HG03342 (cell line): ENCODE results near the gene C9orf50.
"Not testable (repeated sequence)": the region's sequence is repeated elsewhere in the genome, so short reads cannot be mapped to it uniquely, and the experiment has no call there.

Experiments
- ATAC-seq: cut with Tn5 transposase; IDR thresholded peaks from one replicate; pipeline ENCODE4 v1.9.1; 2021; ENCODE audit warnings: mild to moderate bottlenecking, moderate library complexity; ENCODE audit not compliant: unreplicated experiment

C9orf50 gene, protein sequence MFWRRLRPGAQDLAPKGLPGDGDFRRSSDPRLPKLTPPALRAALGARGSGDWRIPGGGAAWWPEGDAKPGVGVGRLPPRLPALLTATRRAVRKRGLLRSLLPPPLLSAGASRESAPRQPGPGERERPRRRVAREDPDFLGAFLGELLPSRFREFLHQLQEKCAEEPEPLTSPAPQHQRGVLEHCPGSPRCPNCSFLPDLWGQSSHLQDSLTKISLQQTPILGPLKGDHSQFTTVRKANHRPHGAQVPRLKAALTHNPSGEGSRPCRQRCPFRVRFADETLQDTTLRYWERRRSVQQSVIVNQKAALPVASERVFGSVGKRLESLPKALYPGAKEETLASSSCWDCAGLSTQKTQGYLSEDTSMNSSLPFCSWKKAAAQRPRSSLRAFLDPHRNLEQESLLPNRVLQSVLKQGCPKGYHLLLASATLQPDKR

DNA sequence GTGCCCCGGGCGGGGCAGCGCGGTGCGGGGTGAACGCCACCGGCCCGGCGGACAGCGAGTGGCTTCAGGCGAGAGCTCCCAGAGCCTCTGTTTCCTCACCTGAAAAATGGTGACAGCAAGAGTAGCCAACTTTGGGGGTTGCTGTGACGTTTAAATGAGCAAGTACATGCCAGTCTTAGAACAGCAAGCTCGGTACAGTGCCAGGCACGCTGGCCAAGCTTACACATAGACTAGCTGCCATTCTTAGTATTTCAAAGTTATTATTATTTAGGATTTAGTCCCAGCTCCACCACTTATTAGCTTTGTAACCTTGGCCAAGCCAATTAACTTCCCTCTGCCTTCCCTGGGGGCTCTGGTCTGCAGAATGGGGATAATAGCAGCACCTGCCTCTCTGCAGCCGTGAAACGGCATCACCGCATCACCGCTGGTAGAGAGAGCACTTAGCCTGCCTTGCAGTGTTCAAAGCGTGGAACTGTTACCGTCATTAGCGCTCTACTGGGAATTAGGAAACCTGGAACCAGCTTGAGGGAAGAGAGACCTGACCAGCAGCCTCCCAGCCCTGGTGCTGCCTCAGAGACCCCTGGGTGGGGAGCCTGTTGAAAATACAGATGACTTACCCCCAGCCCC is at the start of gene C9orf50:
TSS of gene C9orf50 (minus strand) at position 433 of the 627 bp plus-strand sequence. CDS start 527 bp downstream, outside the sequence.
- no peak for ATAC-seq

DNA sequence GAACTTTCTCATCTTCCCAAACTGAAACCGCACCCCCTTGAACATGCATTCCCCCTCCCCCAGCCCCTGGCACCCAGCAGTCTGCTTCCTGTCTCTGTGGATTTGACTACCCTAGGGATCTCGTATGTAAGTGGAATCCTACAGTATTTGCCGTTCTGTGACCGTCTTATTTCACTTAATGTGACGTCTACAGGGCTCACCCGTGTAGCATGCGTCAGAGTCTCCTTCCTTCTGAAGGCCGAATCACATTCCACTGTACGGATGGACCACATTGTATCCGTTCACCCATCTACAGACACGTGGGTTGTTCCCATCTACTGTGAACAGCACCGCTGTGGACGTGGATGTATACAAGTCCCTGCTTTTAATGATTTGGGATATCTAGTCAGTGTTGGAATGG is 49.0 kb upstream of the C9orf50 start:
- no peak for ATAC-seq

DNA sequence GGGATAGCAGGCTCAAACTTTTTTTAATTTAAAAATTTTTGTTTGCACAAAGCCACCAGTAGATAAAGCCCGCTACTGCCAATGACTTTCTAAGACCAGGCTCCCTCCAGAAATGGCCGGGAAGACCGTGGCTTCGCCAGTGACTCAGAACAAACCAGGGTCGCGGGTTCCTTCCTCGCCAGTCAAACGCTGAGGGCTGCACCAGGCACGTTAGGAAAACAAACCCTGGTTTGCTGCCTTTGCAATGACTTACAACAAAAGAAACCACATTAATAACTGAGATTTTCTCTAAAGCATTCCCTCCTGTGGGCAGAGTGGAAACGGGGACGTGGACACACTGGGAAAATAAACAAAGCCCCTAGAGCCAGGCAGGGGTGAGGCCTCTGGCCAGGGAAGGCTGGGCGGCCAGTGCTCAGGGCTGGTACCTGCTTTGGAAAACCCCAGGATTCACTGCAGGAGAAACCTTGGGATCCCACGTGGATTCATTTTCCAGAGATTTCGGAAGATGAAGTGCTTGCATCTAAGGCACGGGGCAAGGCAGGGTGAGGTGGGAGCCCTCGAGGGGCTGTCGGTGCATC is 48.3 kb upstream of the C9orf50 start:
- ATAC-seq: no peak

DNA sequence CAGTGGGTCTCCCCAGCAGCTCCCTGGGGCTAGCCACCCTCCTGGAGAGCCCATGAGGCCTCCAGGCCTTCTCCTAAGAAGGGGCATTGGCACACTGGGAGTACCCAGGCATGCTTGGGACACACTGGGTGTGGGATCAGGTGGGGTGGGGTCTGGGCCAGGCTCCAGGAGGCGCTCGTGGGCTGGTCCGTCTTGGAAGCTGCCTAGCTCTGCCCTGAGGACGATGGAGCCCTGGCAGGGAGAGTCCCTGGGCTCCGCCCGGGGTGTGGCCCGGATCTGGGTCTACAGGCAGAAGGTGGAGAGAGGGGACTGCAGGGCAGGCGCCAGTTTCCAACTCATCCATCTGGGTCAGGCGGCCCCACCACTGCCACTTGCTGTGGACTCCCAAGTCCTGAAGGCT is 46.9 kb upstream of the C9orf50 start:
- no peak for ATAC-seq

DNA sequence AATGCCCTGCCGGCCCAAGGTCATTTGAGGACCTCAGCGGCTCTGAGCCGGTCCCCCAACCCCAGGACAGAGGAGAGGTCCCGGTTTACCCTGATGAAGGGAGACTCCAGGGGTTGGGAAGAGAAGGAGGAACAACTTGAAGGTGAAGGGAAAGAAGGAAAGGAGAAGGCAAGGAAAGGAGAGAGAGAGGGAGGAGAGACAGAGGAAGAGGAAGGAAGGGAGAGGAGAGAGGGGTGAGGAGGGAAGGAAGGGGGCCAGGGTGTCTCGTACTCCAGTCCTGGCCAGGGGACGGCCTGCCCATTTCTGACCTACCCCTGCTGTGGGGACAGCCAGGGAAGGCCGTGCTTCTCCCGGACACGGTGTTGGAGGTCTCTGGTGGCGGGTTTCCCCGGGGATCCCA is 46.5 kb upstream of the C9orf50 start:
- no peak for ATAC-seq

DNA sequence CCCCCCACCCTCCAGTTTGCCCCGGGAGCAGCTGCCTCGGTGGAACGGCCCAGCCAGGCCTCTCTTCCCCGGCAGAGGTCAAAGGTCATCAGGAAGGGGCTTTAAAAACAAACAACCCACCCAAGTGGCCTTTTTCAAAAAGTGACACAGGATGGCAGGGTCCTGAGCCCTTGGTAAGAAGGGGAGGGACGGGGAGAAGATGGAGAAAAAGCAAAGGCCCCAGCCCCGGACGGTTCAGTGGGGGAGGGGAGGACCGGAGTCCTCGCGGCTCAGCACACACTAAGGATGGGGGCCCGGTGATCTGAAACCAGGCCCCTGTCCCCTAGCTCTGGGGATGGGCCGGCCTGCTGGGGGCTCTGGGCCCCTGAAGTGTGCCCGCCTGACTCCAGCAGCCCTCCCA is 45.7 kb upstream of the C9orf50 start:
- ATAC-seq: no peak

DNA sequence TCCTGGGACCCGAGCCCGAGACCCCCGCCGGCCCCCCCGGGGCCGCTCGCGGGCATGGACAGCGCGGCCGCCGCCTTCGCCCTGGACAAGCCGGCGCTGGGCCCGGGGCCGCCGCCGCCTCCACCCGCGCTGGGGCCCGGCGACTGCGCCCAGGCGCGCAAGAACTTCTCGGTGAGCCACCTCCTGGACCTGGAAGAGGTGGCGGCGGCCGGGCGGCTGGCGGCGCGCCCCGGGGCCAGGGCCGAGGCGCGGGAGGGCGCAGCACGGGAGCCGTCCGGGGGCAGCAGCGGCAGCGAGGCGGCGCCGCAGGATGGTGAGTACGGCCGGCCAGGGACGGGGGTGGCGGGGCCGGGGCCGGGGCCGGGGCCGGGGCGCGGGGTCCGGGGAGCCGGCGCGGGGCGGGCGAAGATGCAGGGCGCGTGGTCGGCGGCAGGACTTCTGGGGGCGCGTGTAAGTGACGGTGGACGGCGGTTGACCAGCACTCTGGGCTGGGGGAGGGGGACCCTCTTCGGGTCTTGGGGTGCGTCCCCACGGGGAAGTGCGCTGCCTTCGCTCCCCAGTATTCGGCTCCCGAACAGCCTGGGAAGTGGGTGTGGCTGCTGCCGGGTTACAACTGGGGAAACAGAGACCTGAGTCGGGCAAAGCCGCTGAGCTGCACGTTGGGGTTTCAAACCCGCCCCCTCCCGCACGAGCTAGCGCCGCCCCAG is 45.1 kb upstream of the C9orf50 start:
- ATAC-seq: no peak

DNA sequence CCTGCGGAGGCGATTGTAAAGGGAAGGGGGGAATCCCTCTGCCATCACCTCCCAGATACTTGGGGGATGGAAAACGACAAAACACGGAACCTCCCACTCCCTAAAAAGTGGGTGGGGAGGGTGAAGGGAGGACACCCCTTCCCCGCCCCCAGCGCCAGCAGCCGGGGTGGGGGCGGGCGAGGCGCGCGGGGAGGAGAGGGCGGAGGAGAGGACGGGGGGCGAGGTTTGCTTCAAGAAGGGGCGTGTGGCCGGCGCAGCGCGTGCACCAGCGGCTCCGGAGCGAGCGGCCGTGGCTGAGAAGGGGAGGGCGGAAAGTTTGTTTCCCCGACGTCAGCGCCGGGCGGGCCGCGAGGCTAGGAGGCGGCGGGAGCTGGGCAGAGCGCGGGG is 44.5 kb upstream of the C9orf50 start, which contains the start of gene PRRX2:
TSS of gene PRRX2 (plus strand) at position 259 of the 387 bp plus-strand sequence. CDS start 221 bp downstream, outside the sequence.
- ATAC-seq: no peak

DNA sequence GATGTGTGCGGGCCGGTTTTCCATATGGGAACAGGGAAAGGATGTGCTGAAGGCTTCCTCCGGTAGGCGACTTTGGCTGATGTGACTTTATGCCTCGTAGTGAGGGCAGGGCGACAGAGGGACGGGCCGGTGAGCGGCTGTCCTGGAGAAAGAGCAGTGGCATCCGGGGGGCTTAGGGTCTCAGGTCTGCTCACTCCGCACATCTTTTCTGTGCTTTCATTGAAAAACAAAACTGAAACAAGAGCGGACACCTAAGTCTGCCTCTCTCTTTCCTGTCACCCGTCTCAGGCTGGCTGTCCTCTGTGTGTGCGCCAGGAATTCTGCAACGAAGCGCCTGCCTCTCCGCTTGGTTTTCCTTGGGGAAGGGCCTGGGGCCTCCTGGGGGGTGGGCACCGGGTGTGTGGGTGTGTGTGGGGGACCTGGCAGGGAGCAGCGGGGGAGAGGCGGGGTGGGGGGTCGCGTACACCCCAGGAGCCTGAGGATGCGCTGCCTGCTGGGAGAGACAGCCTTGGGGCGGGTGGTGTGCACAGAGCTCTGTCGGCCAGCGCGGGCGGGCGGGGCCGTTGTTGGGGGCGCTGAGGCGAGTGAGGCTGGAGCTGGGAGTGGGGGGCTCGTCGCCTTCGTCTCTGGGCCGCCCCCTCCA is 44.0 kb upstream of the C9orf50 start:
- ATAC-seq: no peak

DNA sequence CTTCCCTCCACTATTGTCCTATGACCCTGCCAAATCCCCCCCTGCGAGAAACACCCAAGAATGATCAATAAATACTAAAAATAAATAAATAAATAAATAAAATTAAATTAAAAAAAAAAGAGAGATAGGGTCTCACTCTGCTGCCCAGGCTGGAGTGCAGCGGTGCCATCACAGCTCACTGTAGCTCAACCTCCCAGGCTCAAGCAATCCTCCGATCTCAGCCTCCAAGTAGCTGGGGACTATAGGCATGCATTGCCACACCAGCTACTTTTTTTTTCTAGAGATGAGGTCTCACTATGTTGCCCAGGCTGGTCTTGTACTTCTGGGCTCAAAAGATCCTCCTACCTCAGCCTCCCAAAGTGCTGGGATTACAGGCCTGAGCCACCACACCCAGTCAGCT is 41.3 kb upstream of the C9orf50 start:
- not testable (repeated sequence) for ATAC-seq

DNA sequence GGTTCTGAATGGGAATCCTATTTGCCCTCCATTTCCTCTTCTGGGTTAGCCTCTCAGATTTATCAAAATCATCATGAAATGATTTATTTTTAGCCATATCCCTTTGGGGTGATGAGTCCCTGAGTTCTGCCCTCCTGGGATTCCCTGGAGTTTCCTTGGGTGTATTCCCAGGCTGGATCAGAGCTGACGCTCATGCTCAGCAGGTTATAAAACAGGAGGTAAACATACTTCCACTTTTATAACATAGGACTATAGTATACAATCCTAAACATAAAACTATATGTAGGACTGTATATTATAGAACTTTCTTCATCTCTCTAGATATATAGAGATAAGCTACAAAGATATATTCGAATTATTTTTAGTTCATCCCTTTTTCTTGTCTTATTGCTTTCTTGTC is 40.1 kb upstream of the C9orf50 start:
- ATAC-seq: no peak

DNA sequence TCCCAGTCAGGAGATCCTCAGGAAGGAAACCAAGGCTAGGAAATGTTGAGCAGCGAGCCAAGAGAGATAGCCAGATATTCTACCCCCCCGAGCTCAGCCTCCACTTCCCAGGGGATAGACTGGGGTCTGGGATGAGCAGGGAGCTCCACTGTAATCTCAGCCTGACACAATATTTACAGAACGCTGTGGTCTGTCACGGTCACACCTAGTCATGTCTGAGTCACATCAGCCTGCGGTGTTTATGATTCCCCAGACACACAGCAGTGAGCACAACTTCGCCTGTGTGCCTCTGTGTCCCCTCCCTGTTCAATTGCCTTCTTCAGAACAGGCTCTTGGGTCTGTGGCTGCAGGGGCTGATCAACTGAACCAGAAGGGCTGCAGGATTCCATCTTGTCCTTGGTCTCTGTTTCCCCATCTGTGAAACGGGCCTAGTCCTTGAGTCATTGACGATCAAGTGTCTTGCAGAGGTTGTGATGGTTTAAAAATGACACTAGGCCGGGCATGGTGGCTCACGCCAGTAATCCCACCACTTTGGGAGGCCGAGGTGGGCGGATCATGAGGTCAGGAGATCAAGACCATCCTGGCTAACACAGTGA is 36.0 kb upstream of the C9orf50 start:
- no peak for ATAC-seq

DNA sequence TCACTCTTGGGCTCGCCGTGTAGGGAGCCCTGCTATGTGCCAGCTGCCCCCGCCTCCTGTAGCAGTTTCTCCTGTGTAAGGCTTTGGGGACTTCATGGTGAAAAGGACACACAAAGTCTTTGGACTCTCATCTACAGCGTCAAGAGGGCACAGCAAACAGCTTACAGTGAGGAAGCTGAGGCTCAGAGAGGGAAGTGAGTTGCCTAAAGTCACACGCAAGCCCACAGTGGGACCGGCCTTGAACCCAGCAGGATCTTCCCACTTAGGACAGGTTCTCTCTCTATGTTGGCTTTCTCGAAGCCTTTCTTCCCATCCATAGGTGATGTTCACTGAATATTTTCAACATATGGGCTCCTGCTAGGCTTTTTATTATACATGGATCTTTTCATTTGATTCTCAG is 34.8 kb upstream of the C9orf50 start:
- no peak for ATAC-seq

DNA sequence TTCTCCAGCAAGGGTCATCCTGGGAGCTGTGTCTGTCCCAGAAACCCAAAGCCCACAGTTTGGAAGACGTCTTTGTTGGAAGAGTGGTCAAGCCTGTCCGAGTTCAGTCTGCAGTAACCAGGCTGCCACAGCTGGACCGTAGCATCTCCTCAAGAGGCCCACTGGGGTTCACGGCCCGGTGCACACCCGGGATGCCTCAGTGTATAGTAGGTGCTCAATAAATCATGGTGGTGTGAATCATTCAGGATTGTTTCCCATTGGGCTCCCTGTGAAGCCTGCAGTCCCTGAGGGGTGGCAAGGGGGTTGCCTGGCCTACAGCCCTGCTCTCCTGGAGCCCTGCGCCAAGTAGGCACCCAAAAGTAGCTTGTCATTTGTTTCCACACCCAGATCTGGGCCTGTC is 34.3 kb upstream of the C9orf50 start:
- no peak for ATAC-seq

DNA sequence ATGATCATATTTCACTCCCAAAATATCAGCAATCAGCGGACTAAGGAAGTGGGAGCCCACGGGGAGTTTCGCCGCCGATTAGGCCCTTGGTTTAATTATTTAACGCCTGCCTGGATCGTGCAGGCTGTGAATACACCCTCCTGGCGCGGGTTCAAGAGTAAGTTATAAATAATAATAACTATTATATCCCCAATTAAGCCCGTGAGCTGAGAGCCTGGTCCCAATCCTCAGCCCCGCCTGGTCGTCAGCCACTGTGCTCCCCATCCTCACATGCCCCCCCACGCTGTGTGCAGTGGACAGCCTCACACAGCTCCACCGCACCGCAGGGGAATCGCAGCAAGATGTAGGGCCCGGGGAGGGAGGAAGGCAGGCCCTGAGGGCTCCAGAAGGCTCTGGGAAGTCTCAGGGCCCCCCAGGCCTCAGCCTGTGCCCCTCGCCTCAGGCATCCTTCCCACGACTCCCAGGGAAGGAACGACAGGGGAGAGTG is 33.7 kb upstream of the C9orf50 start:
- ATAC-seq: no peak

DNA sequence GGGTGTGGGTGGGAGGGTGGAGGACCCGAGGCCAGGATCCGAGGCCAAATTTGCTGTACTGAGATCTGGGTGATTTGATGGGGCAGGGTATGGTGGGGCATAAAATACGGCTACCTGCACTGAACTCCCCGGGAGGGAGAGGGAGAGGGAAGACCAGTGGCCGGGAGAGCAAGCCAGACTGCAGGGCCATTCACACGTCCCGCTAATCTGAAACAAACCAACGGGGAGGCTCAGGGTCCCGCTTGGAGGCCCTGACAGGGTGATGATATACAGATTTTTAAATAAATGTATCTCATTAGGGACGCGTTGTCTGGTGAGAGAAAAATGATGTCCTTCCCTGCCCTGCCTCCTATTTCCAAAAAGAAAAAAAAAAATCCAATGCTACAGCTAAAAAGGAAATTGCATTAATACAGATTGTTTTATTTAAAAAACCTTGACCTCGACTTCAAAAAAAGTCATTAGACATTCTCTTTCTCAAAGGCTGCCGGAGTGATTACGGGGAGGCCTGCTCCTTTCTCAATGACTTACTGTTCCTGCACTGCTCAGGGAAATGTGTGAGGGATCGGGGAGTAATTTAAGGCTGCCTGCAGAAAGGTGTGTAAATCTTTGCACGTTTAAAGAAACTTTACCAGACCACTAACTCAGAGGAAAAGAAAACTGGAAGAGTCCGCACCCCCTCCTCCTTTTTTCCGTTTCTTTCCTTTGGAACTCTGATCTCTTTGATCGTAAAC is 33.1 kb upstream of the C9orf50 start:
- no peak for ATAC-seq

DNA sequence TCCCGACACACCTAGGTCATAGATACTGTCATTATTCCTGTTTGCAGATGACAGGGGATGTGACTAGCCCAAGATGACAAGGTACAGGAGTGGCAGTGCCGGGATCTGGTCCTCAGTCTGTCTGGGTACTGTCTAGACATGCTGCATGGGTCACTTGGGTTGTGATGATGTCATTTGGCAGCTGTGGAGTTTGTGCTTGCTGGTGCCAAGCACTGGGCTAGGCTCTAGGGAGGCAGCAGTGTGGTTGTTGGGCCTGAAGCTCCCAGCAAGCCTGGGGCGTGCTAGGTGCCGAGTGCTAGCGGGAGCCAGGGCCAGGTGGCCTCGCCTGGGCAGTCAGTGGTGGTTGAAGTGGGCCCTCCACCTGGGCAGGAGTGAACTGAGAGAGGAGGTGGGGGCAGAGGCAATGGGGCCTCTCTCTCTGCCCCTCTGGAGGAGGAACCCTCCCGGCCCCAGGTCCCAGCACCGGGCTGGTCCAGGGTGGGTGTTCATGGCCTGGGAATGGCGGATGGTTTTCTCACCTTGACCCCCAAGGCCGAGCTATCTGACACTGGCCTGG is 29.9 kb upstream of the C9orf50 start:
- ATAC-seq: no peak

DNA sequence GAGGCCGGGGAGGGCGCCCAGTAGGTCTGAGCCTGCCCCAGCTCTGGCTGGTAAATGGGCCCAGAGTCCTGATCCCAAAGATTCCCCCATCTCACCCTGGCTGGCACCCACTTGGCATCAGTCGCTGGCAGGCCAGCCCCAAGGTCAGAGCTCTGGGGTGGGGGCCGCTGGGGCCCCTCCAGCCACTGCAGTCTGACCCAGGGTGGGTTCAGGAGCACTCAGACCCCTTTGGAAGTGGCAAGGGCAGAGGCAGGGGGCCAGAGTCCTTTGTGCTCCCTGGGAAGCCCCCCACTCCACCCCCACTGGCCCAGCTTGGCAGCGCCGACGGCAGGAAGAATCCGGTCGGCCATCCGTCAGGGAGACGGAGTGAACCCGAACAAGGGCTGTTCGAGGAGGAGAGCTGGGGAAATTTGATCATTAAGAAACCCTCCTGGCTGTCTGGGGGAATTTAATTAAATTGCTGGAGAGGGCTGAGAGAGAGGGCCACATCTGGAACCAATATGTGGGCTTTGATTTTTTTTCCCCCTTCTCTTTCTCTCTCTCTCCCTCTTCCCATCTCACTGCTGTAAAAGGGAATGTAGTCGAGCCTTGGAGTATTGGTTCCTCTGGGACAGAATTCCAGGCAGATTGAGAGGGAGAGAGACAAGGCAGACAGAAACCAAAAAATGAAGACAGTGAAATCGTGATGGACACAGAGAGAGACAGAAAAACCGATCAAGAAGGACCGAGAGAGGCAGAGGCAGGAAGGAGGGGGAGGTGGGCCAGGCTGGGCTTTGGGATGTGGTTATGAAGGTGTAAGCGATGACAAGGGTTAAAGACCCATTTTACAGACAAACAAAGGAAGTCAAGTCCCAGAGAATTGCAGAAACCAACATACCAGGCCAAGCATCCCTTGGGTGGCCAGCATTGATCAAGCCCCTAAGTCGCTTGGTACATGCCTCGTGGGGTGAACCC is 29.1 kb upstream of the C9orf50 start:
- ATAC-seq: no peak
